Activated CD4-positive, alpha-beta T cell treated with anti-CD3 and anti-CD28 coated beads, Interleukin-2, amount 50 U/mL, for 1 hour (primary cell): ENCODE data around the gene FBRSL1.

Experiments used
- DNase-seq: peaks from one replicate; pipeline ENCODE4 v3.0.0-alpha.2; 2020

The FBRSL1 gene

GRCh38 chr12:132545955-132546354, 56.0 kb downstream of the FBRSL1 start:
- no peak for DNase-seq

- DNase-seq: no peak
Measured at GRCh38 chr12:132546647-132547046, 56.7 kb downstream of the FBRSL1 start.

- DNase-seq: no peak
Measured at GRCh38 chr12:132547205-132547740, 57.3 kb downstream of the FBRSL1 start.

- DNase-seq: no peak
Measured at GRCh38 chr12:132548430-132549058, 58.6 kb downstream of the FBRSL1 start.

GRCh38 chr12:132549059-132549458, 59.1 kb downstream of the FBRSL1 start:
- DNase-seq: no peak

GRCh38 chr12:132550014-132550802, 60.3 kb downstream of the FBRSL1 start:
- no peak for DNase-seq

- DNase-seq: no peak
Measured at GRCh38 chr12:132550830-132551640, 61.1 kb downstream of the FBRSL1 start.

- no peak for DNase-seq
Measured at GRCh38 chr12:132551641-132552031, 61.7 kb downstream of the FBRSL1 start.

- DNase-seq: no peak
Measured at GRCh38 chr12:132554845-132555630, 65.1 kb downstream of the FBRSL1 start.

GRCh38 chr12:132555686-132556085, 65.7 kb downstream of the FBRSL1 start:
- DNase-seq: no peak

GRCh38 chr12:132556216-132556615, 66.3 kb downstream of the FBRSL1 start:
- DNase-seq: no peak

GRCh38 chr12:132556801-132557200, 66.8 kb downstream of the FBRSL1 start:
- DNase-seq: no peak

GRCh38 chr12:132557291-132558015, 67.5 kb downstream of the FBRSL1 start:
- no peak for DNase-seq

GRCh38 chr12:132558042-132558856, 68.3 kb downstream of the FBRSL1 start:
- no peak for DNase-seq

GRCh38 chr12:132558861-132559623, 69.1 kb downstream of the FBRSL1 start:
- no peak for DNase-seq

- DNase-seq: peak; percentile 24
Measured at GRCh38 chr12:132559652-132560363, 69.9 kb downstream of the FBRSL1 start.

- DNase-seq: peak; percentile 25
Measured at GRCh38 chr12:132560364-132560613, 70.3 kb downstream of the FBRSL1 start.

- DNase-seq: peak; percentile 75
Measured at GRCh38 chr12:132560614-132561426, 70.9 kb downstream of the FBRSL1 start.
